Inflammatory macrophage treated with lipopolysaccharide for 1 hour (primary cell): Measurements from ENCODE around the gene ABHD10.
A peak's percentile ranks its signal among the peaks of the same experiment; 100 is the strongest.

Experiments
- DNase-seq, 2 donors: peaks; one replicate each; pipeline ENCODE4 v3.0.0-alpha.2; 2020 to 2022

Gene ABHD10

GRCh38 chr3:111967068-111967467, 11.8 kb upstream of the ABHD10 start:
- peak; percentile 33 to 55 for DNase-seq

- DNase-seq: peak; percentile 64 to 94
Measured at GRCh38 chr3:111967651-111968274, 11.1 kb upstream of the ABHD10 start.

- DNase-seq: no peak
Measured at GRCh38 chr3:111968319-111969054, 10.3 kb upstream of the ABHD10 start.

- no peak for DNase-seq
Measured at GRCh38 chr3:111970376-111970775, 8.4 kb upstream of the ABHD10 start.

- DNase-seq: no peak
Measured at GRCh38 chr3:111971533-111972130, 7.2 kb upstream of the ABHD10 start.

- DNase-seq: no peak
Measured at GRCh38 chr3:111972891-111973290, 5.9 kb upstream of the ABHD10 start.

- DNase-seq: no peak
Measured at GRCh38 chr3:111975131-111975530, 3.7 kb upstream of the ABHD10 start.

- no peak for DNase-seq
Measured at GRCh38 chr3:111976254-111976653, 2.6 kb upstream of the ABHD10 start.

GRCh38 chr3:111979434-111980038, 710 bp downstream of the ABHD10 start:
- DNase-seq: peak; percentile 81 to 82

GRCh38 chr3:111980716-111981456, 2.1 kb downstream of the ABHD10 start:
- no peak for DNase-seq

- no peak for DNase-seq
Measured at GRCh38 chr3:111981457-111981763, 2.6 kb downstream of the ABHD10 start.

- no peak for DNase-seq
Measured at GRCh38 chr3:111984636-111985298, 5.9 kb downstream of the ABHD10 start.

- DNase-seq: no peak
Measured at GRCh38 chr3:111986800-111987199, 8.0 kb downstream of the ABHD10 start.

- peak; percentile 39 to 73 for DNase-seq
Measured at GRCh38 chr3:111989061-111989678, 10.3 kb downstream of the ABHD10 start.

GRCh38 chr3:111993038-111993437, 14.2 kb downstream of the ABHD10 start:
- DNase-seq: no peak

- DNase-seq: no peak
Measured at GRCh38 chr3:111998636-111999483, 20.0 kb downstream of the ABHD10 start, which contains the start of gene TAGLN3. Gene TAGLN3, plus strand, starts transcription at chr3:111998922. Its CDS starts 501 bp downstream, at chr3:111999423.

GRCh38 chr3:111999484-112000324, 20.9 kb downstream of the ABHD10 start:
- DNase-seq: no peak

GRCh38 chr3:112000367-112000771, 21.5 kb downstream of the ABHD10 start:
- no peak for DNase-seq

GRCh38 chr3:112000966-112001365, 22.1 kb downstream of the ABHD10 start:
- DNase-seq: no peak

GRCh38 chr3:112001526-112001925, 22.7 kb downstream of the ABHD10 start:
- no peak for DNase-seq
